Activated naive CD8-positive, alpha-beta T cell treated with anti-CD3 and anti-CD28 coated beads, Interleukin-2, amount 10 ng/mL, durations not matched to agents 7 days and 5 days (primary cell): ENCODE measurements around the gene CEACAM20. TPM values are rescaled to one million over a fixed set of nuclear protein-coding genes. Genes with fewer than 3 reads are reported as not detected.

Experiments used
- ATAC-seq: fragments of 150-1000 bp; cut with Tn5 transposase; one replicate; pipeline ENCODE4 v1.10.0; 2021; ENCODE audit warnings: low read depth, moderate library complexity
- POLR2A ChIA-PET: fragments of 350-600 bp; sonication (Branson Sonifier 250); formaldehyde crosslinking; loops from one replicate; lab custom pipeline; 2021; ENCODE audit warnings: antibody characterized with exemption; lab: Charles Lee
- DNase-seq: peaks from one replicate; pipeline ENCODE4 v3.0.0; 2021
- H3K27ac Mint-ChIP-seq: one replicate; pipeline ENCODE4 v1.8.0; 2022; ENCODE audit warnings: mild to moderate bottlenecking, mixed read lengths
- H3K27me3 Mint-ChIP-seq: one replicate; pipeline ENCODE4 v1.8.0; 2022; ENCODE audit warnings: mild to moderate bottlenecking, moderate library complexity, mixed read lengths
- H3K36me3 Mint-ChIP-seq: one replicate; pipeline ENCODE4 v1.8.0; 2021; ENCODE audit warnings: mild to moderate bottlenecking, mixed read lengths
- H3K4me1 Mint-ChIP-seq: one replicate; pipeline ENCODE4 v1.8.0; 2021; ENCODE audit warnings: mixed read lengths
- H3K4me3 Mint-ChIP-seq: one replicate; pipeline ENCODE4 v1.8.0; 2022; ENCODE audit warnings: mild to moderate bottlenecking, moderate library complexity, mixed read lengths
- H3K9me3 Mint-ChIP-seq: one replicate; pipeline ENCODE4 v1.8.0; 2021; ENCODE audit warnings: mixed read lengths
- total RNA-seq, 2 experiments: library from RNA; stranded (reverse); gene quantifications; one replicate each; pipeline ENCODE4 v1.2.3, GENCODE V29; 2021

CEACAM20 gene
- total RNA-seq = not detected

DNA sequence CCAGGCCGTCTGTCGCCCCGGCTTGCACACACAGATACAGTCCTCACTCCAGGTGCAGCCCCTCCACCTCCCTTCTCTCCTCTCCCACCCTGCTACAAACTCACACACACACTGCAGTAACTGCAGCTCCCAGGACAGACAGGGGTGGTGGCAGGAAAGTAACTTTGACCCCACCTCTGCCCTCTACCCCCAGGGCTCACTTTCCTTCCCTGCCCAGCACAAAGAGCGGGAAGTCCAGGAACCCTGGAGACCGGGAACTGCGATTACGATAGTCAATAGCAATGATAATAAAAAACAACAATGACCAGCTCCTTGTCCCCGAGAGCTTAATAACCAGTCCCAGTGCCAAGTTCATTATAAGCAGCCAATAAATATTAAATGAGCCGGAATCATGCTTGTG is at the start of gene CEACAM20:
CEACAM20 (minus strand) TSS at position 140 of the 400 bp plus-strand sequence. CDS start 166 bp downstream, outside the sequence.
- H3K4me1 Mint-ChIP-seq = no peaks in the 10 kb centered on the region
- POLR2A ChIA-PET = no interaction called here
- no peak for DNase-seq
- no peak within 1 kb of the TSS for H3K27ac Mint-ChIP-seq
- no peaks in the 10 kb centered on the region for H3K27me3 Mint-ChIP-seq
- no peak for ATAC-seq
- no peak within 1 kb of the TSS for H3K4me3 Mint-ChIP-seq
- peaks cover 2% of the 10 kb centered on the region for H3K36me3 Mint-ChIP-seq
- H3K9me3 Mint-ChIP-seq = peaks cover 8% of the 10 kb centered on the region

DNA sequence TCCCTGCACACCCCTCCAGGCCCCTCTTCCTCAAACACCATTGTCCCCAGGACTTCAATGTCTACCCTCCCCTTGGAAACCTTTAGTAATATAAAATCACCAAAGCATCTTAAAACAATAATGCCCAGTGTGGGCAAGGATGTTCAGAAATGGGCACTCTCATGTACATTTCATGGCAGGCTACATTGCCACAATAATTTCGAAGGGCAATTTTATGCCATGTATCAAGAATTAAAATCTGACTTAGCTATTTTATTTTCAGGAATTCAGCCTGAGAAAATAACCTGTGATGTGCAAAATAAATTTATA is 48.0 kb upstream of the CEACAM20 start:
- Mint-ChIP-seq H3K27ac (no peak overlapping the region), H3K4me3 (no peak overlapping the region), H3K36me3 (no peaks in the 10 kb centered on the region), H3K9me3 (peaks cover 1% of the 10 kb centered on the region), H3K4me1 (no peaks in the 10 kb centered on the region), H3K27me3 (peaks cover 2% of the 10 kb centered on the region)
- POLR2A ChIA-PET = interaction anchor here (1.3 kb wide), 1 partner anchor 79 kb away, joined by 4 read pairs; no protein-coding TSS in a partner anchor
- ATAC-seq = no peak
- no peak for DNase-seq

DNA sequence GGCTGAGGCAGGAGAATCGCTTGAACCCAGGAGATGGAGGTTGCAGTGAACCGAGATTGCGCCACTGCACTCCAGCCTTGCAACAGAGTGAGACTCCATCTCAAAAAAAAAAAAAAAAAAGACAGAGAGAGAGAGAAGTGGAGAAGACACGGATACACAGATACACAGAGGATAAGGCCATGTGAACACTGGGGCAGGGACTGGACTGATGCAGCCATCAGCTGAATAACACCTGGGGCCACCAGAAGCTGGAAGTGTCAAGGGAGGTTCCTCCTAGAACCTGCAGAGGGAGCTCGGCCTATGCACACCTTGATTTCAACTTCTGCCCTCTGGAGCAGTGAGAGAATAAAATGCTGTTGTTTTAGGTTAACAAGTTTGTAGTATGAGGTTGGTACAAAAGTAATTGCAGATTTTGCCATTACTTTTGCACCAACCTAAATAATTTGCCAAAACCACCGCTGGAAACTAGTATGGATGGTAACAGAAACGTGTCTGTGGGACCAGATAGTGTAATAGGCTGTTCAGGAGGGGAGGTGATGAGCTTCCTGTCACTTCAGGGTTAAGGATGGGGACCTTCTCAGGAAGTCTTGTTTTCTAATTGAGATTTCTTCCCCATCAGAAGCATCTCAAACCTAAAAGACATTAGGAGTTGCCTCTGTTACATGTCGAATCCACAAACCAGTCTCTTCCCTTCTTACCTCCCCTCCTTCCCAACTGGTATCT is 47.5 kb upstream of the CEACAM20 start:
- Mint-ChIP-seq H3K4me1 (no peaks in the 10 kb centered on the region), H3K36me3 (no peaks in the 10 kb centered on the region), H3K27me3 (no peaks in the 10 kb centered on the region), H3K4me3 (no peak overlapping the region), H3K9me3 (peaks cover 1% of the 10 kb centered on the region), H3K27ac (no peak overlapping the region)
- POLR2A ChIA-PET = interaction anchor here (1.3 kb wide), 1 partner anchor 80 kb away, joined by 4 read pairs; no protein-coding TSS in a partner anchor
- DNase-seq (no peak), ATAC-seq (peak; percentile 74)

- no peak overlapping the region for H3K4me3 Mint-ChIP-seq
- H3K9me3 Mint-ChIP-seq = no peaks in the 10 kb centered on the region
- H3K27ac Mint-ChIP-seq = no peak overlapping the region
- DNase-seq (no peak), ATAC-seq (no peak)
- no peaks in the 10 kb centered on the region for H3K36me3 Mint-ChIP-seq
- H3K27me3 Mint-ChIP-seq = no peaks in the 10 kb centered on the region
- H3K4me1 Mint-ChIP-seq = peaks cover 4% of the 10 kb centered on the region
- POLR2A ChIA-PET = no interaction called here
Observed at GRCh38 chr19:44575116-44575700, 45.7 kb upstream of the CEACAM20 start.

- Mint-ChIP-seq H3K36me3 (no peaks in the 10 kb centered on the region), H3K27ac (no peak overlapping the region), H3K4me1 (peaks cover 4% of the 10 kb centered on the region), H3K27me3 (peaks cover 7% of the 10 kb centered on the region), H3K4me3 (no peak overlapping the region), H3K9me3 (no peaks in the 10 kb centered on the region)
- ATAC-seq (no peak), DNase-seq (no peak)
- POLR2A ChIA-PET = no interaction called here
Observed at GRCh38 chr19:44574186-44574950, 44.9 kb upstream of the CEACAM20 start.

- Mint-ChIP-seq H3K4me3 (no peak overlapping the region), H3K36me3 (no peaks in the 10 kb centered on the region), H3K27ac (no peak overlapping the region), H3K4me1 (peaks cover 4% of the 10 kb centered on the region), H3K9me3 (no peaks in the 10 kb centered on the region), H3K27me3 (peaks cover 10% of the 10 kb centered on the region)
- POLR2A ChIA-PET = no interaction called here
- DNase-seq = no peak
- no peak for ATAC-seq
Observed at GRCh38 chr19:44573627-44574026, 44.2 kb upstream of the CEACAM20 start.

DNA sequence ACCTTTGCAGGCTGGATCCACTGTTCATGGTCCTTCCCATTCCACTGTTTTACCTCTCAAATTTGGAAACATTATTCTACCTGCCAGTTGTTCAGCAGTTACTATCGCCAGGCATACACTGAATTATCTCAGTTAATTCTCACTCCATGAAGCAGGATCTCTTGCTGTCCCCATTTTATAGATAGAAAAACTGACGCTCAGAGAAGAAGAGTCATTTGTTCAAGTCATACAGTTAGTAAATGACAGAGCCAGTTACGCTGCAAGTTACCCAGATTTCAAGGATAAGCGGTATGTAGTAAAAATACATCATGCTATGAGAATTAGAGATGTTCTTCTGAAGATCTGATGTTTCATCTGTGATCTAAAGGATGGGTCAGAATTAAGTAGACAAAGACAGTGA is 43.7 kb upstream of the CEACAM20 start:
- Mint-ChIP-seq H3K9me3 (no peaks in the 10 kb centered on the region), H3K4me1 (peaks cover 4% of the 10 kb centered on the region), H3K4me3 (no peak overlapping the region), H3K27ac (no peak overlapping the region), H3K36me3 (no peaks in the 10 kb centered on the region), H3K27me3 (peaks cover 10% of the 10 kb centered on the region)
- POLR2A ChIA-PET = no interaction called here
- DNase-seq = no peak
- no peak for ATAC-seq

DNA sequence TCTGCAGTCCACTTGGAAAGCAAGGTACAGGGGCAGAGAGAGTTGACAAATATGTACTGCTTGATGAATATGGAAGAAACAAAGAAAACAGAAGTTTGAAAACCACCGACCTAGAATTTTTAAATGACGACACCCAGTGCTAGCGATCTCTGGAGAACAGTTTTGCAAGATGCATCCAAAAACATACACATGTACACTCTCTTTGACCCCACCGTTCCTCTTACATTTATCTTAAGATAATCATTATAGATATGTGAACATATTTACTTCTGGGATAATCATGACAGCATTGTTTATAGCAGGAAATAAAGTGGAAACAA is 43.1 kb upstream of the CEACAM20 start:
- no peak for ATAC-seq
- H3K27ac Mint-ChIP-seq = no peak overlapping the region
- POLR2A ChIA-PET = no interaction called here
- no peak overlapping the region for H3K4me3 Mint-ChIP-seq
- H3K27me3 Mint-ChIP-seq = peaks cover 14% of the 10 kb centered on the region
- no peak for DNase-seq
- peaks cover 4% of the 10 kb centered on the region for H3K4me1 Mint-ChIP-seq
- no peaks in the 10 kb centered on the region for H3K9me3 Mint-ChIP-seq
- no peaks in the 10 kb centered on the region for H3K36me3 Mint-ChIP-seq

GRCh38 chr19:44571830-44572580 is 42.5 kb upstream of the CEACAM20 start:
- H3K9me3 Mint-ChIP-seq = no peaks in the 10 kb centered on the region
- no peaks in the 10 kb centered on the region for H3K36me3 Mint-ChIP-seq
- POLR2A ChIA-PET = no interaction called here
- H3K27ac Mint-ChIP-seq = no peak overlapping the region
- no peak overlapping the region for H3K4me3 Mint-ChIP-seq
- peaks cover 16% of the 10 kb centered on the region for H3K27me3 Mint-ChIP-seq
- ATAC-seq (no peak), DNase-seq (no peak)
- H3K4me1 Mint-ChIP-seq = peaks cover 4% of the 10 kb centered on the region

DNA sequence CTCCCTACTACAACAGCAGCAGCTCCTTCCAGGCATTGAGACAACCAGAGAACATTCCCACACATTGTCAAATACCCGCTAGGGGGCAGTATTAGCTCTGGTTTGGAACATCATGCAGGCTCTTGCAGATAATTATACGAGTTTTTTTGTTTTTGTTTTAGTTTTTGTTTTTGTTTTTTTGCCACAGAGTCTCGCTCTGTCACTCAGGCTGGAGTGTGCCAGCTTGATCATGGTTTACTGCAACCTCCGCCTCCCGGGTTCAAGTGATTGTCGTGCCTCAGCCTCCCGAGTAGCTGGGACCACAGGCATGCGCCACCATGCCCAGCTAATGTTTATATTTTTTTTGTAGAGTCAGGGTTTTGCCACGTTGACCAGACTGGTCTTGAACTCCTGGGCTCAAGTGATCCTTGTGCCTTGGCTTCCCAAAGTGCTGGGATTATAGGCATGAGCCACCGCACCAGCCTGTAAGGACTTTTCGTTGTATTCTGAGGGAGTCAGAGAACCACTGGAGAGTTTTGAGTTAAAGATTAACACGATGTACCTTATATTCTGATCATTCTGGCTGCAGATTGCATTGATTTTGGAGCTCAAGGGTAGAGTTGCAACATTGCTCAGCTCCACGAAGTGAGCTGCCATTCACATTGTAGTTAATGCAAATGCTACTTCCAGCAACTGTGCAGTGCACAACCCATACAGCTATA is 41.7 kb upstream of the CEACAM20 start:
- ATAC-seq (peak; percentile 56), DNase-seq (no peak)
- Mint-ChIP-seq H3K27me3 (peaks cover 22% of the 10 kb centered on the region), H3K36me3 (no peaks in the 10 kb centered on the region), H3K4me3 (no peak overlapping the region), H3K4me1 (peaks cover 4% of the 10 kb centered on the region), H3K9me3 (no peaks in the 10 kb centered on the region), H3K27ac (no peak overlapping the region)
- POLR2A ChIA-PET = no interaction called here

- DNase-seq = no peak
- Mint-ChIP-seq H3K9me3 (no peaks in the 10 kb centered on the region), H3K27me3 (peaks cover 26% of the 10 kb centered on the region), H3K27ac (no peak overlapping the region), H3K4me1 (peaks cover 4% of the 10 kb centered on the region), H3K4me3 (no peak overlapping the region), H3K36me3 (no peaks in the 10 kb centered on the region)
- POLR2A ChIA-PET = no interaction called here
- no peak for ATAC-seq
Observed at GRCh38 chr19:44570603-44570983, 41.1 kb upstream of the CEACAM20 start.

DNA sequence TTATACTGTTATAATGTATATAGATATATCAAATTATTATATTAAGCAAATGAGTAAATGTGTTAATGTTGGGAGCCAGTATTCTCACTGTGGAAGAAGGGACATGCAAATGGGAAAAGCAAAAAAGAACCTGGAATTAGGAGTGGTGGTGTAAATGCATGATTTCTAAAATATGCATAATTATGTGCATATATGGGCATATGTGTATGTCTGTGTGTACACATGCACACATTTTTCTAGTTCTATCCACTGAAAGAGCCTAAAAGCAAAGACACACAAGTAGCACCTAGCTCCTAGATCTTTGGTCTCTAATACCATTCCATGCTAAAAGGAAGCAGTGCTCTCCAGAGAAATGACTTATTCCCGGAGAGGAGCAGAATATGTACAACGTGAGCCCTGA is 38.3 kb upstream of the CEACAM20 start:
- POLR2A ChIA-PET = no interaction called here
- H3K27me3 Mint-ChIP-seq = peaks cover 29% of the 10 kb centered on the region
- H3K4me3 Mint-ChIP-seq = no peak overlapping the region
- DNase-seq (no peak), ATAC-seq (no peak)
- no peak overlapping the region for H3K27ac Mint-ChIP-seq
- H3K9me3 Mint-ChIP-seq = no peaks in the 10 kb centered on the region
- H3K36me3 Mint-ChIP-seq = no peaks in the 10 kb centered on the region
- peaks cover 4% of the 10 kb centered on the region for H3K4me1 Mint-ChIP-seq

DNA sequence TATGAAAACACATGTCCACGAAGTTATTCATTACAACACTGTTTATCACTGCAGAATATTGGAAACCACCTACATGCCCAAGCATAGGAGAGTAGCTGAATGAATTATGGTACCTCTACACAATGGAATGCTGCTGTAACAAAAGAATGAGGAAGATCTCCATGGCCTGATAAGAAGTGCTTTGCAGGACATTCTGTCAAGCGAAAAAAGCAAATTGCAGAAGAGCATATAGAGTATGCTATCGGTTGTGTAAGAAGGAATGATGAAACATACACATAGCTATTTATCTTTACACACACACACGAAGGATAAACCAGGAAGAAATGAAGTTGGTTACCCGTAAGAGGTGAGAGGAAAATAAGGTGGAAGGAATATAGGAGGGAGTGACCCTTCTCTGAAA is 37.5 kb upstream of the CEACAM20 start:
- POLR2A ChIA-PET = no interaction called here
- ATAC-seq (no peak), DNase-seq (no peak)
- Mint-ChIP-seq H3K4me1 (peaks cover 4% of the 10 kb centered on the region), H3K9me3 (no peaks in the 10 kb centered on the region), H3K27ac (no peak overlapping the region), H3K4me3 (no peak overlapping the region), H3K36me3 (no peaks in the 10 kb centered on the region), H3K27me3 (peaks cover 29% of the 10 kb centered on the region)
